ENCODE data around the gene CUEDC1. TPM values are rescaled to one million over a fixed set of nuclear protein-coding genes. Genes with fewer than 3 reads are reported as not detected.
A peak's percentile ranks its signal among the peaks of the same experiment; 100 is the strongest.

Gene CUEDC1
- total and polyA plus RNA-seq, 2 of the 13 experiments (the other 11 are each of a cell fraction or from before 2014, with no cell fraction given), result 7.4 to 12.9 TPM

- TF ChIP-seq E2F1 (CRISPR knock-in tag; IDR thresholded peaks at IDR 0.05) (peak; percentile 86; the same call in 1 of the 2 replicates), CTCF (CRISPR knock-in tag; IDR thresholded peaks at IDR 0.05) (no peak; the same call in 1 of the 2 replicates), ZNF282 (IDR thresholded peaks at IDR 0.05; ENCODE audit: partially characterized antibody) (no peak), MTERF4 (CRISPR knock-in tag; IDR thresholded peaks at IDR 0.05) (peak; percentile 47), RFX1 (IDR thresholded peaks at IDR 0.05) (no peak), ZFP36L1 (CRISPR knock-in tag; IDR thresholded peaks at IDR 0.05) (no peak; the same call in 1 of the 2 replicates), PCBP2 (optimal IDR thresholded peaks at IDR 0.05; ENCODE audit: low read depth, low read length, poor library complexity, severe bottlenecking) (no peak), BORCS8-MEF2B (CRISPR knock-in tag; IDR thresholded peaks at IDR 0.05) (peak; percentile 81), AHDC1 (CRISPR knock-in tag; IDR thresholded peaks at IDR 0.05; ENCODE audit: borderline replicate concordance) (0 out of 2 replicates have a peak, but pooled peaks have one; percentile 39), NRL (CRISPR knock-in tag; IDR thresholded peaks at IDR 0.05; ENCODE audit: borderline replicate concordance) (no peak; the same call in none of the 2 replicates), ELF3 (CRISPR knock-in tag; IDR thresholded peaks at IDR 0.05) (peak; percentile 88), JUNB (CRISPR knock-in tag; IDR thresholded peaks at IDR 0.05; ENCODE audit: borderline replicate concordance) (no peak), SP1 (IDR thresholded peaks at IDR 0.05) (no peak), SP1 (CRISPR knock-in tag; IDR thresholded peaks at IDR 0.05) (peak; percentile 65), SP4 (CRISPR knock-in tag; IDR thresholded peaks at IDR 0.05) (no peak; the same call in 1 of the 2 replicates), EEA1 (CRISPR knock-in tag; IDR thresholded peaks at IDR 0.05; ENCODE audit: borderline replicate concordance) (peak; percentile 93; the same call in 1 of the 2 replicates), ZSCAN22 (CRISPR knock-in tag; IDR thresholded peaks at IDR 0.05) (peak; percentile 48; the same call in 1 of the 2 replicates), JUN (CRISPR knock-in tag; IDR thresholded peaks at IDR 0.05) (peak; percentile 45; the same call in 1 of the 2 replicates)
These were observed 93.2 kb downstream of the CUEDC1 start (continued) for GRCh38 chr17:57861790-57862693.

All from HepG2 (cell line).